PFSK-1 (cell line): Measurements from ENCODE around the gene KIDINS220.

Source experiments
- POLR2AphosphoS5 ChIP-seq: IDR thresholded peaks from 2 replicates; pipeline ENCODE4 v1.6.1; 2012; ENCODE audit warnings: low read depth, mild to moderate bottlenecking, control low read depth, low read length, moderate library complexity
- SIN3A ChIP-seq: IDR thresholded peaks from 2 replicates; pipeline ENCODE4 v1.6.1; 2012; ENCODE audit warnings: mild to moderate bottlenecking, low read length, moderate library complexity, borderline replicate concordance; ENCODE audit not compliant: insufficient read depth

DNA sequence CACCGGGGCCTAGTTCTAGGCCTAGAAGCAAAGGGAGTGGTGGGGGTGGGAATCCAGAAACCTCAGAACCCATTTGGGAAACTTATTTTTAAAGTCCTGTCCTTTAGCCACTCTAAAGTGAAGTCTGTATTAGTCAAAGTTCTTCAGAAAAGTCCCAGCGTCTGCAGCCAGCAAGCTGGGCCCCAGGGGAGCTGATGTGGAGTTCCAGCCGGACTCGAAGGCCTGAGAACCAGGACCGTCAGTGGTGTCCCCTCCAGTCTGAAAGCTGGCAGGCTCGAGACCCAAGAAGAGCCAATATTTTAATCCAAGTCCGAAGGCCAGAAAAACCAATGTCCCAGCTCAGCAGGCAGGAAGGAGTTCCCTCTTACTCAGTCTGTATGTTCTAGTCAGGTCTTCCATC lies 123.1 kb downstream of the KIDINS220 start:
- no peak for TF ChIP-seq SIN3A
- no peak for TF ChIP-seq POLR2AphosphoS5
